IPS-15b (cell line): Measurements from ENCODE around the gene CFAP65.

Experiments
- H3K27me3 ChIP-seq: one replicate; pipeline ENCODE4 v1.6.1; 2013; ENCODE audit warnings: low read length; ENCODE audit not compliant: control insufficient read depth, insufficient read depth
- H3K36me3 ChIP-seq: one replicate; pipeline ENCODE4 v1.6.1; 2013; ENCODE audit warnings: low read length; ENCODE audit not compliant: control insufficient read depth, insufficient read depth
- H3K4me1 ChIP-seq: one replicate; pipeline ENCODE4 v1.6.1; 2013; ENCODE audit warnings: mild to moderate bottlenecking, low read length; ENCODE audit not compliant: control insufficient read depth, insufficient read depth
- H3K4me3 ChIP-seq: one replicate; pipeline ENCODE4 v1.5.1; 2013; ENCODE audit warnings: low read depth, low read length
- H3K9ac ChIP-seq: one replicate; pipeline ENCODE4 v1.6.1; 2013; ENCODE audit warnings: low read depth, mild to moderate bottlenecking, low read length
- H3K9me3 ChIP-seq: one replicate; pipeline ENCODE4 v1.6.1; 2013; ENCODE audit warnings: mild to moderate bottlenecking, low read length; ENCODE audit not compliant: control insufficient read depth, insufficient read depth

The CFAP65 gene

GRCh38 chr2:218961229-218961628 is 80.1 kb downstream of the CFAP65 start:
- H3K27me3 ChIP-seq: peaks cover 68% of the 10 kb centered on the region
- no peaks in the 10 kb centered on the region for H3K9me3 ChIP-seq
- peaks cover 14% of the 10 kb centered on the region for H3K4me1 ChIP-seq
- no peak overlapping the region for H3K9ac ChIP-seq
- H3K36me3 ChIP-seq: no peaks in the 10 kb centered on the region
- H3K4me3 ChIP-seq: peak overlapping the region; percentile 46

- Histone ChIP-seq H3K36me3 (no peaks in the 10 kb centered on the region), H3K9me3 (no peaks in the 10 kb centered on the region), H3K4me1 (peaks cover 14% of the 10 kb centered on the region), H3K9ac (no peak overlapping the region), H3K4me3 (peak overlapping the region; percentile 48), H3K27me3 (peaks cover 70% of the 10 kb centered on the region)
Measured at GRCh38 chr2:218960309-218961165, 80.8 kb downstream of the CFAP65 start.

- no peaks in the 10 kb centered on the region for H3K36me3 ChIP-seq
- H3K4me3 ChIP-seq: peak overlapping the region; percentile 92
- H3K9ac ChIP-seq: no peak overlapping the region
- peaks cover 77% of the 10 kb centered on the region for H3K27me3 ChIP-seq
- H3K4me1 ChIP-seq: peaks cover 14% of the 10 kb centered on the region
- H3K9me3 ChIP-seq: no peaks in the 10 kb centered on the region
Measured at GRCh38 chr2:218959761-218960308, 81.5 kb downstream of the CFAP65 start.

GRCh38 chr2:218959141-218959731 is 82.1 kb downstream of the CFAP65 start, which contains the start of gene CDK5R2:
Gene CDK5R2, plus strand, starts transcription at chr2:218959666. Its CDS starts 155 bp downstream, at chr2:218959821.
- H3K36me3 ChIP-seq: no peaks in the 10 kb centered on the region
- peaks cover 75% of the 10 kb centered on the region for H3K27me3 ChIP-seq
- no peaks in the 10 kb centered on the region for H3K9me3 ChIP-seq
- H3K4me3 ChIP-seq: peak within 1 kb of the TSS; percentile 92
- peak within 1 kb of the TSS; percentile 81 for H3K9ac ChIP-seq
- peaks cover 14% of the 10 kb centered on the region for H3K4me1 ChIP-seq

GRCh38 chr2:218958276-218958675 is 83.0 kb downstream of the CFAP65 start:
- Histone ChIP-seq H3K4me3 (peak overlapping the region; percentile 26), H3K36me3 (no peaks in the 10 kb centered on the region), H3K9me3 (no peaks in the 10 kb centered on the region), H3K4me1 (peaks cover 5% of the 10 kb centered on the region), H3K27me3 (peaks cover 73% of the 10 kb centered on the region), H3K9ac (no peak overlapping the region)

GRCh38 chr2:218957671-218958070 is 83.6 kb downstream of the CFAP65 start:
- Histone ChIP-seq H3K27me3 (peaks cover 73% of the 10 kb centered on the region), H3K4me3 (no peak overlapping the region), H3K9ac (no peak overlapping the region)

GRCh38 chr2:218956039-218956438 is 85.3 kb downstream of the CFAP65 start:
- peaks cover 1% of the 10 kb centered on the region for H3K4me1 ChIP-seq
- peaks cover 62% of the 10 kb centered on the region for H3K27me3 ChIP-seq
- H3K4me3 ChIP-seq: no peak overlapping the region
- no peak overlapping the region for H3K9ac ChIP-seq
- H3K36me3 ChIP-seq: no peaks in the 10 kb centered on the region
- no peaks in the 10 kb centered on the region for H3K9me3 ChIP-seq

More at GRCh38 chr2:218957671-218958070, 83.6 kb downstream of the CFAP65 start:
- Histone ChIP-seq H3K4me1 (peaks cover 5% of the 10 kb centered on the region), H3K9me3 (no peaks in the 10 kb centered on the region), H3K36me3 (no peaks in the 10 kb centered on the region)

GRCh38 chr2:218954541-218955300 is 86.6 kb downstream of the CFAP65 start:
- Histone ChIP-seq H3K36me3 (no peaks in the 10 kb centered on the region), H3K27me3 (peaks cover 52% of the 10 kb centered on the region), H3K4me3 (no peak overlapping the region), H3K4me1 (no peaks in the 10 kb centered on the region), H3K9ac (no peak overlapping the region), H3K9me3 (no peaks in the 10 kb centered on the region)

- H3K27me3 ChIP-seq: peaks cover 43% of the 10 kb centered on the region
- no peaks in the 10 kb centered on the region for H3K9me3 ChIP-seq
- H3K36me3 ChIP-seq: no peaks in the 10 kb centered on the region
- no peak overlapping the region for H3K4me3 ChIP-seq
- no peaks in the 10 kb centered on the region for H3K4me1 ChIP-seq
- H3K9ac ChIP-seq: no peak overlapping the region
Measured at GRCh38 chr2:218953366-218953954, 87.9 kb downstream of the CFAP65 start.
